ENCODE measurements around the gene CARD9. TPM values are rescaled to one million over a fixed set of nuclear protein-coding genes. Genes with fewer than 3 reads are reported as not detected.
"Not testable (repeated sequence)": the region's sequence is repeated elsewhere in the genome, so short reads cannot be mapped to it uniquely, and the experiment has no call there.

Gene CARD9
- total RNA-seq, 2 donors from 2014 or later, result 0.52 to 1.9 TPM

GRCh38 chr9:136355616-136356557 is 17.6 kb downstream of the CARD9 start:
- intact Hi-C loops (cut with DNase I, micrococcal nuclease), result no loop called here
- ATAC-seq (no peak), DNase-seq (no peak)

- intact Hi-C loops (cut with DNase I, micrococcal nuclease), result no loop called here
- ATAC-seq (peak; percentile 45), DNase-seq (no peak)
Measured at GRCh38 chr9:136354592-136355085, 18.8 kb downstream of the CARD9 start.

GRCh38 chr9:136353757-136354488 is 19.5 kb downstream of the CARD9 start:
- no peak for ATAC-seq
- no peak for DNase-seq
- intact Hi-C loops (cut with DNase I, micrococcal nuclease), result no loop called here

GRCh38 chr9:136353088-136353487 is 20.4 kb downstream of the CARD9 start:
- ATAC-seq, result no peak
- intact Hi-C loops (cut with DNase I, micrococcal nuclease), result no loop called here
- no peak for DNase-seq

- no peak for ATAC-seq
- intact Hi-C loops (cut with DNase I, micrococcal nuclease), result no loop called here
- DNase-seq, result no peak
Measured at GRCh38 chr9:136352682-136353081, 20.8 kb downstream of the CARD9 start.

GRCh38 chr9:136351868-136352267 is 21.6 kb downstream of the CARD9 start:
- ATAC-seq; intact Hi-C loops (cut with DNase I, micrococcal nuclease); DNase-seq: not testable (repeated sequence)

GRCh38 chr9:136351252-136351800 is 22.1 kb downstream of the CARD9 start:
- DNase-seq (no peak), ATAC-seq (no peak)
- intact Hi-C loops (cut with DNase I, micrococcal nuclease), result no loop called here

- intact Hi-C loops (cut with DNase I, micrococcal nuclease), result no loop called here
- DNase-seq (no peak), ATAC-seq (no peak)
Measured at GRCh38 chr9:136349546-136349945, 23.9 kb downstream of the CARD9 start.

GRCh38 chr9:136348691-136349090 is 24.8 kb downstream of the CARD9 start:
- DNase-seq (no peak), ATAC-seq (no peak)
- intact Hi-C loops (cut with DNase I, micrococcal nuclease), result no loop called here

- intact Hi-C loops (cut with DNase I, micrococcal nuclease), result no loop called here
Measured at GRCh38 chr9:136347472-136348256, 25.8 kb downstream of the CARD9 start.

GRCh38 chr9:136346927-136347465 is 26.5 kb downstream of the CARD9 start:
- intact Hi-C loops (cut with DNase I, micrococcal nuclease), result no loop called here
- DNase-seq (no peak), ATAC-seq (no peak)

More at GRCh38 chr9:136347472-136348256, 25.8 kb downstream of the CARD9 start:
- ATAC-seq, result no peak
- DNase-seq, result no peak

- DNase-seq (no peak), ATAC-seq (no peak)
- intact Hi-C loops (cut with DNase I, micrococcal nuclease), result no loop called here
Measured at GRCh38 chr9:136346157-136346481, 27.4 kb downstream of the CARD9 start.

GRCh38 chr9:136345281-136346156 is 27.9 kb downstream of the CARD9 start:
- intact Hi-C loops (cut with DNase I, micrococcal nuclease), result no loop called here
- DNase-seq, result peak in 1 of 2 donors; percentile 62
- ATAC-seq, result peak; percentile 60

- ATAC-seq (no peak), DNase-seq (no peak)
- intact Hi-C loops (cut with DNase I, micrococcal nuclease), result no loop called here
Measured at GRCh38 chr9:136344544-136345280, 28.8 kb downstream of the CARD9 start.

- no peak for DNase-seq
- intact Hi-C loops (cut with DNase I, micrococcal nuclease), result no loop called here
- no peak for ATAC-seq
Measured at GRCh38 chr9:136343884-136344269, 29.6 kb downstream of the CARD9 start.

- ATAC-seq, result peak; percentile 4
- intact Hi-C loops (cut with DNase I, micrococcal nuclease), result no loop called here
Measured at GRCh38 chr9:136343121-136343883, 30.2 kb downstream of the CARD9 start.

More at GRCh38 chr9:136343121-136343883, 30.2 kb downstream of the CARD9 start:
- DNase-seq, result no peak

Measured in left colon (tissue), 2 donors.